ENCODE results near the gene PNPLA1.

PNPLA1 gene

DNA sequence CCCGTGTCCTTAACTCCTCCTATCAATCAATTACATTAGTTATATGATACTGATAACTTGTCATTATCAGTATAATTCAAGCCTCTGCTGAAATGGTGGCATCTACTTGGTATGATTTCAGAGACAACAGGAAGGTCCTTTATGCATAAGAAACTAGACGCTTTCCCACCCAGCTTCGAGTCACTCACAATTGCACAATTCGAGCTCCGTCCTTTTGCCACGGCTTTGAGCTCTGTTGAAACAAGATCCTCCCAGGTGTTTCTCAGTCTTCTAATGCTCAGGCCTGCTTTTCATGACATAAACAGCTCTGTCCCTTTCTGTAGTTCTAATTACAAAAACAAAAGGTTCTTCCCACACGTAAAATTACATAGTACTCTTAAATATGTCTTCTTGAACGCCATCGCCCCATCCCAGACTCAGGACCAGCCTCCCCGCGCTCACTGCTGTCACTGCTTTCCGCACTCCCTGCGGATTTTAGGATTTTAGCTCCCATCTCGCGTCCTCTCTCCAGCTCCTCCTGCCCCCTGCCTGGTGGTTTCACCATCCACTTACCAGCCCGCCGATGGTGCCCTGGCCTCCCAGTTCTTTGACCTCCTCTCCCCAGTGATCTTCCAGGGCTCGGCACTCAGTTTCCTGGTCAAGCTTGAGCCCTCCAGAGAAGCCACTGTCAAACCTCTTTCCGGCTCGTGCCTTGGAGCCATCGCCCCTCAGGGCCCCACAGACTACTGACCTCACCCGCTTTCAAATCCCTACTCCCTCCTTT, 23.2 kb upstream of the PNPLA1 start:
- no peak for DNase-seq

DNA sequence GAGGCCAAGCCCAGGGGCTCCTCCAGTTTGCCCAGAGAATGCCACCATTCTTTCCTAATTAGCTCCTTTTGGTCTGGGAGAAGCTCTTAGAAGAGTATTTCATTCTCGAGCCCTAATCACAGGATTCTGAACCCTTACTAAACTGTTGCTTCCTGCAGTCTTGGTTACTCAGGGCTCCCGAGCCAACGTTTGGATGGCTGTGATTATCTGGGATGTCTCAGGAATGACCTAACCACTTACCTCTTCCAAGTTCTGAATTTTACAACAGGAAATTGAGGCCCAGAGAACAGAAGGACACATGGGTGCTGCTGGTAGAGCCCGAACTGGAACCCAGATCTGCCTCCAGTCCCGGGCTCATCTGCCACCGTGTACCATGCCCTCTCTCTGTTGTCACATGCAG, 22.2 kb upstream of the PNPLA1 start:
- peak; percentile 38 for DNase-seq

- DNase-seq: peak; percentile 56
Measured at GRCh38 chr6:36248980-36249379, 20.9 kb upstream of the PNPLA1 start.

DNA sequence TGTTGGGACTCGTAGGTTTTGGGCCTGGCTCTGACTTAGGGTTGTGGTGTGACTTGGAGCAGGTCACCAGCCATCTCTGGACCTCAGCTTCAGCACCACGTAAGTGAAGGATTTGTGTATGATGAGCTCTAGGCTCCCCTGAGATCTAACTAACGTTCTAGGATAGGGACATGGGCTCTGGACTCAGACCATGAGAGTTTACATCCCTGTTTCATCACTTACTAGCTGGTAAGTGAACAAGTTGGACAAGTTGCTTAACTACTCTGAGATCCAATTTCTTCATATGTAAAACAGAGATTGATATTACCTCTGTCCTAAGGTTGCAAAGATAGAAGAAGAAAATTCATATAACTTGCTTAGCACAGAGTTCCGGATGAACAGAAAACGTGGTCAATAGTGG, 20.3 kb upstream of the PNPLA1 start:
- DNase-seq: no peak

GRCh38 chr6:36252005-36252404, 17.9 kb upstream of the PNPLA1 start:
- no peak for DNase-seq

DNA sequence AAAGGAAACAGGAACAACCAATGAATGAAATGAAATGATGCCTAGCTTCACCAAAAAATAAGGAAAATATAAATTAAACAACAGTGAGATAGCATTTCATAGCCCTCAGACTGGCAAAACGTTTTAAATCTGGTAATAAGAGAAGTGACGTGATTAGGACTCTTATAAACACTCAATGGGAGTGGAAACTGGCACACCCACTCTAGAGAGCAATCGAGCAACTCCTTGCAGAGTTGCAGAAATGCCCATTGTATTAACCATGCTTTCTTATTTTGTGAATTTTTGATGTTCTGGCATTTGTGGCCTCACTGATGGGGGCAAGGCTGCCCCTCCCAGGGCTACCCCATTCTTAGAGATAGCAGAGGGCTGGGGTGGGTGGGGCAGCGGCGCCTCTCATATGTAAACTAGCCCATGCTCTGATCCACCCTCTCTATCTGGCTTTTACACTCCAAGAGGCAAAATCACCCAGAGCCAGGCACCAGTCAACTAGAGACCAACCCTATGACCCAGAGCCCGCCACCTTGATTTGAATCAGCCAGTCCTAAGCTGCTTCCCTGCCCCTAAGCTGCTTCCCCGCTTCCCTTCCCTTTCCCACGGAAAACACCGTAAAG, 6.4 kb upstream of the PNPLA1 start:
- no peak for DNase-seq

DNA sequence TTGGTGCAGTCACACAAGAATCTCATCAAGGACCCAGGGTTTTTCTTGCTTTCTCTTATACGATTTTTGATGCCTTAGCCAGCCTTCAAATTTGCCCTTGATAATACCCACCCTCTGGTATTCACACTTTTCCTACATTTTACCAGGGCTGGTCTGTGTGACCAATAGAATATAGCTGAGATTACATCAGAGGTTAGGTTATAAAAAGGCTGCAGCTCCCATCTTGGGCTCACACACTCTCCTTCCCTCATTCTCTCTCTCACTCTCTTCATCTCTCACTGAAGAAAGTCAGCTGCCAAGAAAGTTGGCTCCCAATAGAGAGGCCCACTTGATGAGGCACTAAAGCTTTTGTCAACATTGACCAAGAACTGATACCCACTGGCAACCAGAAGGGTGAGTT, 4.1 kb upstream of the PNPLA1 start:
- no peak for DNase-seq

DNA sequence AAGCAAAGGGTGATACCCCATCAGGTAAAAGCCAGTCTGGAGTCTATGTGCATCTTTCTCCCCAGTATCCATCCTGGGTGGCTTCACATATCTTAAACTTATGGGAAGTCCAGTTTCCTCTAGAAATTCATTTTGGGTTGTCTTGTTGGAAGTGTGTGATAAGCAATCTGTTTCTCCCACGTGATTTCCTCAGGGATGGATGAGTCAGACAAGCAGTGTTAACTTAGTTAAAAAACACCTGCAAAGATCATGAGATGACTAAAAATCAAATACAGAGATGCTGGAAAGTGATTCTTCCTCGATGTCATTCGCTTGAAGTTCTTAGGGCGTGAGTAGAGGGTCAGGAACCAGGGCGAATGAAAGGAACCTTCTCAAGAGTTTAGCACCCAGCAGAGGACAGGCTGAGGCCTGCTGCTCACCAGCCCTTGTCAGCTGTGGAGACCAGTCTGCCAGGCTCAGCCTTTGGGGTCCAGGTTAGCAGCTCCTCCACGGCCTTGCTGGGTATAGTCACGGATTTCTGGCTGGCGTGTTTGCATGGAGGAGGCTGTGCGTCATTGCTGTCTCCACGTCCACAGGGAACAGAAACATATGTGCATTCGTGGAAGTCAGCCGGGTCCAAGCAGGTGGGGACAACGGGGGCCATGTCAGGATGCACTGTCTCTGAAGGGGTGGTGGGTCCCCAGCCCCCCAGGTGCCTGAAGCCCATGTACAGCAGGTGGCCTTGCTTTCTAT, 2.8 kb upstream of the PNPLA1 start:
- no peak for DNase-seq

DNA sequence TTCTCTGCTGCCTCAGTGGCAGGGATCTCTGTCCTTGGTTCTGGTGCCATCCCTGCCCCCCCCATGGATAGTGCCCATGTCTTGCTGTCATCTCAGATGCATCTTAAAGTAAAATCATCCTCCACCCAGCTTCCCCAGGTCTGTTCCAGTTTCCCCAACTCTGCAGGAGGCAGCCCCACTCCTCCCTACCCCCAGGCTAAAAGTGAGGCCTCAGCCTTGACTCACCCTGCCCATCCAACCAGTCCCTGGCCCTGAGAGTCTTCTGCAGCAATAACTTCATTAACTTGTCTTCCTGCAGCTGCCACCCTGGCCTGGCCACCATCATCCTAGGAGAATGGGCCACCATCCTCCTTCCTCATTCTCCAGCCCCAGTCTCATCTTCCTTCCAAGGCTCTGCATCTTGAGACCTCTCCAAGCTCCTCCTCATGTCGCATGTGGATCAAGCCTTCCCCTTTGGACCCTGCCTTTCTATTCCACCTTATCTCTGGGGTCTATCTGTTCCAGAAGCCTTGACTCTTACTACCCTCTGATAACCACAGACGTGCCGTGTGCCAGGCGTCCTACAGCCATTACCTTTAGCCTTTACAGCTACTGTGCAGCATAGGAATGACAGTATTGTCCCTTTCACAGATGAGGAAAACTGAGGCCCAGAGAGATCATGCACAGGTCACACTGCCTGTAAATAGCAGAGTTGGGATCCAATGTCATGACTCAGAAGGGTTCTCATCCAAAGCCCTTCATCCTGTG, 2.0 kb upstream of the PNPLA1 start:
- DNase-seq: peak; percentile 41

GRCh38 chr6:36268478-36269275, 1.2 kb upstream of the PNPLA1 start:
- no peak for DNase-seq

- no peak for DNase-seq
Measured at GRCh38 chr6:36272234-36272633, 2.4 kb downstream of the PNPLA1 start.

- no peak for DNase-seq
Measured at GRCh38 chr6:36273067-36273466, 3.2 kb downstream of the PNPLA1 start.

DNA sequence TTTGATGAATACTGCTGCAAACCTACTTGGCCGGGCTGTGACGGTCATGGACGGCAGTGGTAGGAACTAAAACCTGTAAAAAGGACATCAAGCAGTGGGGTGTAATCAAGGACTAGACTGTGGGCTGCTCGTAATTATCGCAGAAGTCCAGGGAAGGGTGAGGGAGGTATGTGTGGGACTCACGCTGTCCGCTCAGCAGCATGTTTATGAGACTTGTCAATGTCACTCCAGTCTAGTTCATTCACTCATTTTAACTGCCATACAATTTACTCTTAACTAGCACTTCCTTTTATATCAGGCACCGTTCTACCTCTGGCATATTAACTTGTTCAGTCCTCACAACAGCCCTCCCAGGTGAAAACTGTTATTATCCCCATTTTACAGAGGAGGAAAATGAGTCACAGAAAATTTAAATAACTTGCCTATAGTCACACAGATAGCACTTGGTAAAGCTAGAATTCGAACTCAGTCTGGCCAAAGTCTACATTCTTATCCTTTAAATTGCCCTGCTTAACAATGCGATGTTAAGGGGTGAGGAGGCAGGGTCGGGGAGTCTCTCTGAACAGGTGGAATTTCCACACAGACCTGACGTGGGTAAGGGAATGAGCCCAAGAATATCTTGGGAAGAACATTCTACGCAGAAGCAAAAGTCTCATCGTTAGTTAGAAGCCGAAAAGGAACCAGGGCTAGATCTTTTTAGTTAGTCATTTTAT, 4.1 kb downstream of the PNPLA1 start:
- no peak for DNase-seq

GRCh38 chr6:36276581-36277536, 7.0 kb downstream of the PNPLA1 start:
- DNase-seq: no peak

GRCh38 chr6:36277946-36278470, 8.1 kb downstream of the PNPLA1 start:
- no peak for DNase-seq

- no peak for DNase-seq
Measured at GRCh38 chr6:36280467-36280866, 10.6 kb downstream of the PNPLA1 start.

GRCh38 chr6:36280983-36281382, 11.1 kb downstream of the PNPLA1 start:
- DNase-seq: no peak

- no peak for DNase-seq
Measured at GRCh38 chr6:36283608-36284007, 13.7 kb downstream of the PNPLA1 start.

GRCh38 chr6:36284359-36284758, 14.5 kb downstream of the PNPLA1 start:
- DNase-seq: no peak

DNA sequence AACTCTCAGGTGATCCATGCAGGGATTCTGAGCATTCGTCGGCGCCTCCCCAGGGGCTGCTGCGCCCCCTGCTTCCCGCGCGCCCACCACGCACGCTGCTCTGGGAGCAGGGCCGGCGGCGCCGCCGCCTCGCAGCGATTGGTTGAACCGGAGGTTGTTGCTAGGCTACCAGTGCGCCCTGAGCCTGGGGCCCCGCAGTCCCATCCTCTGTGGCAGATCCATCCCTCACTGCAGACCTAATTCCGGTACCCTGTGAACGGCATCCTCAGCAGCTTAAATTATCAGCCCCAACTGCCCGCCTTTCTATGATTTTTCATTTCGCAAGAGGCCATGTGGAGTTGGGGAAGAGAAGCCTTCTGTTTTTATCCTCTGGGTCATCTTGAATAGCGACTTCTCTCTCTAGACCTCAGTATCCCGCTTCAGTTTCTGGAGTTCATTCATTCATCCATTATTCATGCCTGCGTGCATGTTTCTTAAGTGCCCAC, 15.4 kb downstream of the PNPLA1 start:
- DNase-seq: no peak
